ENCODE results near the gene STX8.
"Not testable (repeated sequence)": the region's sequence is repeated elsewhere in the genome, so short reads cannot be mapped to it uniquely, and the experiment has no call there.

The STX8 gene, protein sequence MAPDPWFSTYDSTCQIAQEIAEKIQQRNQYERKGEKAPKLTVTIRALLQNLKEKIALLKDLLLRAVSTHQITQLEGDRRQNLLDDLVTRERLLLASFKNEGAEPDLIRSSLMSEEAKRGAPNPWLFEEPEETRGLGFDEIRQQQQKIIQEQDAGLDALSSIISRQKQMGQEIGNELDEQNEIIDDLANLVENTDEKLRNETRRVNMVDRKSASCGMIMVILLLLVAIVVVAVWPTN
- total RNA-seq: 23.2 to 27.0 reads per million in 2 donors

DNA sequence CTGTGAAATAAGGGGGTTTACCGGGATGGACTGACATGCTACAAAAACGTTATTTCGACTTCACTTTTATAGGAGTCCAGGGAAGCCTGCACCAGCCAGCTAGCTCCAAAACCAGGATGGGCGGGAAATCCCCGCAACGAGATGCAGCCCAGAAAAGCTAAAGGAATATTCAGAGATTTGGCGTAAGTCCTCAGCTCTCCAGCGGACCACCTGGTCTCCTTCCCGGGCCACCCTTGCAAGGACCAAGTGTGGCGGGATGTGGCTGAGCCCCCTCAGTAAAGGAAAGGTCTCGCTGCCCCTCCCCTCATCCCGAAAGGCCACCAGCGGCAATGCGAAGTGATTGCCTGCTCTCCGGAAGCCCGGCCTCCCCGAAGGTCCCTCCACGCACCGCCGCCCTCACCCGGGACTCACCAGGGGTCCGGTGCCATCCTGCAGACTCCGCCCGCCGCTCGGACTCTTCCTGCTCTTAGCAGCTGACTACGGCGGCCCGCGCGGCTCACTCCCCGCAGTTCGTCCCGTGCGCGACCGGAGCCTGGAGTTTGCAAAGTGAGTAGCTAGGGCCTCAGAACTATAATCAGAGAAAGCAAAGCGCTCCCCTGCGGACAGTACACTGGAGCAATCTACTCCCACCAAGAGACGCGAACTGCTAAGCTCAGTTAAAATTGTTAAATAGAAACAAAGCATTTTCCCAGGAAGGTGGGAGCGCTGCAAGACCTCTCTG is at the start of gene STX8:
Gene STX8 (minus strand): TSS at position 440 of the 721 bp plus-strand sequence. CDS start 12 bp downstream, at position 428.
- peak; percentile 61 for DNase-seq

DNA sequence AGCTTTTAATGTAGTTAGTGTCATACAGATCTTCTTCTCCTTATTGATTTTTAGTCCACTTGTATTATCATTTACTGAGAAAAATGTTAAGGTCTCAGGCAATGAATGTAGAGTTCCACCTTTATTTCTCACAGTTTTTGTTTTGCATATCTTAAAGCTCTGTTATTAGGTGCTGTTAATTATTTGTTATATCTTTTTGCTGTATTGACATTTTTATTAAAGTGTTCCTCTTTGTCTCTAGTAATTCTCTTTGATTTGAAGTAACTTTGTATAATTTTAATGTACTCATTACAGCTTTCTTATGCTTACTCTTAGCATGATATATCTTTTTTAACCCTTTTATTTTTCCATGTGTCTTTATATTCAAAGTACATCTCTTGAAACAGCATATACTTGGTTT is 47.3 kb upstream of the STX8 start:
- DNase-seq: no peak

DNA sequence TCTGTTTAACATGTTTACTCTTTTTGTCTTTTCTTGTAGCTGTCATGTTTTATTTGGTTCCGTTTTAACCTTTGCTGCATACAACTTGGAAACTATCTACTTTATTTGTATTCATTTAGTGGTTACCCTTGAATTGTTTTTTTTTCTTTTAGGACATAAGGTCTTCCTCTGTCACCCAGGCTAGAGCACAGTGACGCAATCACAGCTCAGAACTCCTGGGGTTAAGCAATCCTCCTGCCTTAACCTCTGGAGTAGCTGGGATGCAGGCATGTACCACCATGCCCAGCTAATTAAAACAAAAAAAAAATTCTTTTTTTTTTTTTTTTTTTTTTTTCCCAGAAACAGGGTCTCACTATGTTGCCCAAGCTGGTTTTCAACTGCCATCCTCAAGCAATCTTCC is 39.9 kb upstream of the STX8 start:
- DNase-seq: no peak

- DNase-seq: no peak
Observed at GRCh38 chr17:9612006-9612405, 36.4 kb upstream of the STX8 start.

DNA sequence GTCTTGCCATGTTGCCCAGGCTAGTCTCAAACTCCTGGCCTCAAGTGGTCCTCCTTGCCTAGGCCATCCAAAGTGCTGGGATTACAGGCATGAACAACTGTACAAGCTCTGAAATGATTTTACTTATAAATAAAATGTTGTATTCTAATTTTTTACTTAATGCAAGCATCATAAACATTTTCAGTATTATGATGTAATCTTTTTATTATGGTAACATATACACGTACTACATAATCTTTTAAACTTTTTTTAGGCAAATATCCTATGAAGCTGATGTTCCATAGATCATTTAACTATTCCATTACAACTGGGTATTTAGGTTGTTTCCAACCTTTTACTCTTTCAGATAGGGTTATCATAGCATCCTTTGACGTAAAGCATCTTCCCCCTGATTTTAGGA is 35.9 kb upstream of the STX8 start:
- DNase-seq: no peak

GRCh38 chr17:9607058-9607457 is 31.4 kb upstream of the STX8 start:
- not testable (repeated sequence) for DNase-seq

GRCh38 chr17:9606453-9606852 is 30.8 kb upstream of the STX8 start:
- no peak for DNase-seq

- not testable (repeated sequence) for DNase-seq
Observed at GRCh38 chr17:9604583-9604982, 29.0 kb upstream of the STX8 start.

DNA sequence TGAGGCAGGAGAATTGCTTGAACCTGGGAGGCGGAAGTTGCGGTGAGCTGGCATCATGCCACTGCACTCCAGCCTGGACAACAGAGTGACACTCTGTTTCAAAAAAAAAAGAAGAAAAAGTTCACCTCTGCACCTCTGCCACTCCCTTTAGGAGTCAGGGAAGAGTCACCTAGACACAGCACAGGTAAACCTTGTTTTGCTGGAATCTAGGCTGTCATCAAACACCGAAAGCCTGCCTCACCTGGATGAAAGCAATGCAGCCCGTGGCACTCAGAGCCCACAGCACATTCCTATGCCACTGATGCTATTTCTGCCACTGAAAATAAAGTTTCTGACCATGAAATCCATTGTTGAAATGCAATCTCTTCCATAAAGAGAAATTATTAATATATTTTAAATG is 23.0 kb upstream of the STX8 start:
- no peak for DNase-seq

DNA sequence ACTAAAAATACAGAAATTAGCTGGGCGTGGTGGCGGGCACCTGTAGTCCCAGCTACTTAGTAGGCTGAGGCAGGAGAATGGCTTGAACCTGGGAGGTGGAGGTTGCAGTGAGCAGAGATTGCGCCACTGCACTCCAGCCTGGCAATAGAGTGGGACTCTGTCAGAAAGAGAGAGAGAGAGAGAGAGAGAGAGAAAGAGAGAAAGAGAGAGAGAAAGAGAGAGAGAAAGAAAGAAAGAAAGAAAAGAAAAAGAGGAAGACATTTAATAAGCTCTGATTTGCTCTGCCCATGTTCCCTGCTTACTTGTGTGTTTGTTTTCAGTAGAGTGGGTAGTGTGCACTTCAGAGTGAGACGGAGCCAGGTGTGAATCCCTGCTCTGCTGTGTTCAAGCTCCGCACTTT is 22.0 kb upstream of the STX8 start:
- not testable (repeated sequence) for DNase-seq

GRCh38 chr17:9594065-9594464 is 18.4 kb upstream of the STX8 start:
- no peak for DNase-seq

GRCh38 chr17:9587969-9588656 is 12.5 kb upstream of the STX8 start:
- no peak for DNase-seq

- DNase-seq: no peak
Observed at GRCh38 chr17:9577373-9577709, 1.7 kb upstream of the STX8 start.

DNA sequence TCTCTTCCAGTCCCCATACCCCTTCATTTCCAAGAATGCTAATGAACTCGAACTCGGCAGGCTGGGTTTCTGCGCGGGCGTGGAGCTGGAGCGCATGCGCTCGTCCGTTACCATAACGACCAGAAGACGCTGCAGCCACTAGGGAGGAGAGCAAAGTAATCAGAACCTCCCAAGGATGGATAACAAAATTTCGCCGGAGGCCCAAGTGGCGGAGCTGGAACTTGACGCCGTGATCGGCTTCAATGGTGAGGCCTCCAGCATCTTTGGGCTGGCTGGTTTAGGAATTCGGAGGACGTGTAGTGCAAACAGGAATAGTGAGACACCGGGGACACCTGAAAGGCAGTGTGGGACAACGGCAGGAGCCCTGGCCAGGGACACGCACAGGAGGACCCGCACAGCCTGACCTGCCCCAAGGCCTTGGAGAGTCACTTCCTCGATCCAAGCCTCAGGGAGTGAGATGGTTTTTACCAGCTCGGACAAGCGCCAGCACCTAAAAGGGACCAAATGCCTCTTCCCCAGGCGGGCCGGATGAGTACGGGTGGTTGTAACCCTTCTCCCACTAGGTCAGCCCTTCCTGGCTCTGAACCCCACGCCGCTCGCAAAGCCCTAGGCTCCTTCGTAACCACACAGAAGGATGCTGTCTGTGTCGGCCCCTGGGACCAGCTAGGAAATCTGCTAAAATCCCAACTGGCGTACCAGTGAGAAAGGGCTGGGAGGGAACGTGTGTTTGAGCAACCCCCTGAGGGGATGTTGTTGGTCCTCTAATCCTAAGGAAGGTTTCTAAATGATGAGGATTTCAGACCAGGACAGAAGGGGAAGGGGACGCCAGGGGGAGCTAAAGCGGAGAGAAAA is 1.1 kb upstream of the STX8 start, which contains the start of gene CFAP52:
Gene CFAP52 (plus strand): TSS at position 122 of the 852 bp plus-strand sequence. CDS start 54 bp downstream, at position 176.
- peak; percentile 64 for DNase-seq

- DNase-seq: no peak
Observed at GRCh38 chr17:9571201-9571600, 4.4 kb downstream of the STX8 start.

DNA sequence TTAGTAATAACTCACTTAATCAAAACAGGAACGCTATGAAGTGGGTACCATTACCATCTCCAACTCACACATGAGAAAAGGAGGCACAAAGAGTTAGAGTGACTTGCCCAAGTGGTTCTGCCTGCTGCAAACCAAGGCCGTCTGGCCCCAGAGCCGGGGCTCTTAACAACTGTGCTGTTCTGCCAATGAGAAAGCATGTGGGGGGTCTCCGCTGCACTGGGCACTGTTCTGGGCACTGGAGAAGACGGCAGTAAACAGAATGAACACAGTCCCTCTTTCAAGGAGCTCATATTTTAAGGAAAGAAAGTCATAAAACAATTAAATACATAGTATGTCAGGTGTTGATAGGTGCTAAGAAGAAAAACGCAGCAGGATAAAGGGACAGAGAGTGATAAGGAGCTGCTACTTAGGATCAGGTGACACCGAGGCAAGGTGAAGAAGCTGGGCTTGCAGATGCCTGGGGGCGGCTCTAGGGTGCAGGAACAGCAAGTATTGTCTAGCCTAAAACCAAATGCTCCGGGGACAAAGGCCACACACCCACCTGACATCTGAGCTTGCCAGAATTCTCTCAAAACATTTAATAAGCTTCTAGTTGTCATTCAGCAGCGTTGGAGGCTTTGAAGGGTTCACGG is 6.5 kb downstream of the STX8 start:
- DNase-seq: no peak

- DNase-seq: no peak
Observed at GRCh38 chr17:9568004-9568403, 7.6 kb downstream of the STX8 start.

- DNase-seq: not testable (repeated sequence)
Observed at GRCh38 chr17:9566739-9567138, 8.9 kb downstream of the STX8 start.

DNA sequence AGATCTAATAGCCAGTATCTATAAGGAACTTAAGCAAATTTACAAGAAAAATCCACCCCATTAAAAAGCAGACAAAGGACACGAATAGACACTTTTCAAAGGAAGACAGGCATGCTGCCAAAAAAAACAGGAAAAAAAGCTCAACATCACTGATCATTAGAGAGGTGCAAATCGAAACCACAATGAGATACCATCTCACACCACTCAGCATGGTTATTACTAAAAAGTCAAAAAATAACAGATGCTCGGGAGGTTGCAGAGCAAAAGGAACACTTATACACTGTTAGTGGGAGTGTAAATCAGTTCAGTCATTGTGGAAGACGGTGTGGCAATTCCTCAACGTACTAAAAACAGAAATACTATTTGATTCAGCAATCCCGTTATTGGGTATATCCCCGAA is 9.6 kb downstream of the STX8 start:
- no peak for DNase-seq

GRCh38 chr17:9564104-9564503 is 11.5 kb downstream of the STX8 start:
- no peak for DNase-seq

DNA sequence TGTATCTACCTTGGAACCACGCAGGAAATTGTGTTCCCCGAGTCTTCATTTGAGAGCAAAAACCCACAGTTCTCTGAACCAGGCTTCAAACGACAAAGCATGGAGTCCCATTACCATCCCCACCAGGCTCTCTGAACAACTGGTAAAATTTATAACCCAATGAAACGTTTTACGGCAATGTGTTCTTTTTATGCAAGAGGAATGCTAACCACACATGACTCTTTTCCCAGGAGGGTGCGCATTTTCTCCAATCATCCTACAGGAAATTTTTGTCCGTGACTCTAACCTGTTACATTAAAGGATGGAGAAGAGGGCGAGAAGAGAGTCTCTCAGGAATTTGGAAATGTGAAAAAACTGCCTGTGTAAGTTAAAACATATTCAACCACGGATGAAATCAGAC is 17.8 kb downstream of the STX8 start:
- no peak for DNase-seq

DNA sequence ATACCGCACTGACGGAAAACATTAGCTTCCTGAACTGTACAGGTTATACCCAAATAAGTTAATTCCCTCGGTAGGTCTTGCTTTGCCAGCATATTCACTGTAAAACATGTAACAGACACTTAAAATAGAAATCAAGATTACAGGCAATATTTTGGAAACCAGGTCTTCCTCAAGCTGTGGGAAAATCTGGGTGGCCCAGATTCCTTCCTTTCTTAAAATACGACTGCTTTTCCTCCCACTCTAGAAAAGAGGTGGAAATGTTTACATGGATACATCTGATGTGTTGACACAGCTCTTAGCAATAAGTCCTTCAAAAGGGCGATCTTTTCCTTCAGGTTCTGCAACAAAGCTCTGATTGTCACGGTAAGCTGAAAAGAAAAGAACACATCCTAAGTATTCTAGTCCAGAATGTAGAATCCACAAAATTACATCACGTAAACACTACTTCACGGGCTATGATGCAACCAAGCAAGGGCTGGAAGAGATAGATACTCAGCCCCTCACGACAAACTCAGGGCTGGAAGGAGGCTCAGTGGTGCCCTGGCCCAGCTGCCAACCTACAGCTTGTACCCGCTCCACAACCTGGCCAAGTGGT is 18.4 kb downstream of the STX8 start:
- DNase-seq: no peak

Data from T-helper 9 cell (primary cell).